Sigmoid colon (tissue), 4 donors: ENCODE results near the gene LMBR1L.

Experiments
- CTCF ChIP-seq, 4 experiments: fragments of 450-650 bp in 3 of 4; fragments of 200-600 bp in 1 of 4; IDR thresholded peaks; one replicate each; pipeline ENCODE4 v1.5.1; 2016 to 2019; ENCODE audit warnings: antibody characterized with exemption in 4 of 4, mild to moderate bottlenecking in 3 of 4, moderate library complexity in 2 of 4
- EP300 ChIP-seq, 4 donors: sonication (generic); formaldehyde crosslinking; IDR thresholded peaks; one replicate each; pipeline ENCODE4 v1.6.1; 2017; ENCODE audit warnings: antibody characterized with exemption in 4 of 4
- POLR2AphosphoS5 ChIP-seq, 4 donors: sonication (generic); formaldehyde crosslinking; IDR thresholded peaks; one replicate each; pipeline ENCODE4 v1.6.1; 2017; ENCODE audit warnings: antibody characterized with exemption in 4 of 4

- TF ChIP-seq POLR2AphosphoS5 (IDR thresholded peaks at IDR 0.05) = no peak
- no peak for TF ChIP-seq CTCF (IDR thresholded peaks at IDR 0.05)
- TF ChIP-seq EP300 (IDR thresholded peaks at IDR 0.05) = no peak
These were observed 59.3 kb downstream of the LMBR1L start for GRCh38 chr12:49051373-49051764.
